K562 (cell line): ENCODE results near the gene HAAO. TPM values are rescaled to one million over a fixed set of nuclear protein-coding genes. Genes with fewer than 3 reads are reported as not detected.

Source experiments
- ATAC-seq: fragments of 200-7000 bp; cut with Tn5 transposase; 3 replicates; pipeline ENCODE4 v1.9.1; 2020; ENCODE audit warnings: moderate library complexity
- BruUV-seq: library from RNA; stranded (reverse); fragments of 400-500 nt; replicated peaks from 2 replicates; lab custom pipeline; 2021; lab: Mats Ljungman, UMichigan
- CTCF ChIA-PET: fragments of 300-600 bp; formaldehyde crosslinking; extraction: SDS; loops from one replicate; lab custom pipeline; 2021; ENCODE audit warnings: low intra/inter-chr PET ratio; lab: Yijun Ruan, JAX
- POLR2A ChIA-PET: fragments of 300-600, 350-650 bp; sonication (Branson Sonifier 250); formaldehyde crosslinking; extraction: SDS; loops from one replicate; lab custom pipeline; 2021; ENCODE audit warnings: antibody characterized with exemption, inconsistent platforms; lab: Yijun Ruan, JAX
- DNase-seq, 4 experiments: peaks; one replicate each; pipeline versions ENCODE4 v3.0.0 to v3.0.0-alpha.2; 2011 to 2018; ENCODE audit warnings: low spot score in 3 of 4, mixed read lengths in 3 of 4; ENCODE audit errors: extremely low read depth in 1 of 4
- FAIRE-seq: peaks from 2 replicates; lab custom pipeline; 2011; peaks lifted over from hg19 to GRCh38; lab: Jason Lieb, UNC
- H2AFZ ChIP-seq: 2 replicates; pipeline ENCODE4 v1.6.0; 2011; ENCODE audit warnings: low read depth, low read length, control low read depth, inconsistent platforms
- H3K27ac ChIP-seq: fragments of 200-600 bp; 3 replicates; pipeline ENCODE4 v1.8.0; 2011; ENCODE audit warnings: low read depth, mild to moderate bottlenecking, control low read depth, inconsistent platforms, low read length, moderate library complexity, mixed read lengths; ENCODE audit errors: extremely low read depth
- H3K27me3 ChIP-seq, 2 experiments: fragments of 300-600 bp in 1 of 2; 2 replicates in 1 of 2; 3 replicates in 1 of 2; pipeline versions ENCODE4 v1.6.0 to v1.8.0; 2011; ENCODE audit warnings: inconsistent platforms in 2 of 2, low read length in 2 of 2, mild to moderate bottlenecking in 1 of 2, mixed read lengths in 1 of 2, moderate library complexity in 1 of 2; ENCODE audit not compliant: control insufficient read depth in 2 of 2, insufficient read depth in 2 of 2
- H3K36me3 ChIP-seq: fragments of 300-600 bp; 3 replicates; pipeline ENCODE4 v1.8.0; 2011; ENCODE audit warnings: mild to moderate bottlenecking, low read length, inconsistent platforms; ENCODE audit not compliant: control insufficient read depth, insufficient read depth
- H3K4me1 ChIP-seq, 2 experiments: fragments of 200-600 bp in 1 of 2; replicated peaks in 1 of 2; 2 replicates in 1 of 2; 3 replicates in 1 of 2; pipeline versions ENCODE4 v1.5.1 to v1.8.0; 2011; ENCODE audit warnings: inconsistent platforms in 2 of 2, low read length in 2 of 2, mild to moderate bottlenecking in 1 of 2, mixed read lengths in 1 of 2, moderate library complexity in 1 of 2; ENCODE audit not compliant: control insufficient read depth in 2 of 2, insufficient read depth in 2 of 2
- H3K4me2 ChIP-seq: 2 replicates; pipeline ENCODE4 v1.6.1; 2011; ENCODE audit warnings: low read length, control low read depth, inconsistent platforms, mixed read lengths; ENCODE audit not compliant: insufficient read depth
- H3K4me3 ChIP-seq: fragments of 200-600 bp; sonication (generic), shearing (Covaris generic); 2 replicates; pipeline ENCODE4 v1.5.1; 2016; ENCODE audit warnings: control low read depth, inconsistent platforms
- H3K79me2 ChIP-seq: fragments of 200-600 bp; 3 replicates; pipeline ENCODE4 v1.8.0; 2011; ENCODE audit warnings: low read length, inconsistent platforms; ENCODE audit not compliant: control insufficient read depth, insufficient read depth
- H3K9ac ChIP-seq, 2 experiments: 2 replicates each; pipeline versions ENCODE4 v1.6.0 to v1.6.1; 2011; ENCODE audit warnings: low read depth in 2 of 2, low read length in 2 of 2, control low read depth in 1 of 2, inconsistent platforms in 1 of 2, mild to moderate bottlenecking in 1 of 2, mixed read lengths in 1 of 2; ENCODE audit not compliant: insufficient read depth in 1 of 2
- H3K9me1 ChIP-seq: one replicate; pipeline ENCODE4 v1.6.0; 2011; ENCODE audit warnings: inconsistent platforms, mild to moderate bottlenecking, low read length, moderate library complexity; ENCODE audit not compliant: control insufficient read depth, insufficient read depth
- H3K9me3 ChIP-seq: replicated peaks from 2 replicates; pipeline ENCODE4 v1.5.1; 2011; ENCODE audit warnings: low read depth, low read length, inconsistent platforms; ENCODE audit not compliant: control insufficient read depth, insufficient read depth
- H4K20me1 ChIP-seq: replicated peaks from 2 replicates; pipeline ENCODE4 v1.6.1; 2011; ENCODE audit warnings: low read length, inconsistent platforms, mixed read lengths; ENCODE audit not compliant: control insufficient read depth, insufficient read depth
- CBX3 ChIP-seq, 2 experiments: IDR thresholded peaks; 1 replicate in 1 of 2; 2 replicates in 1 of 2; pipeline ENCODE4 v1.6.1; 2012; ENCODE audit warnings: inconsistent platforms in 2 of 2, low read length in 2 of 2, borderline replicate concordance in 1 of 2, control low read depth in 1 of 2
- CCNT2 ChIP-seq: IDR thresholded peaks from 2 replicates; pipeline ENCODE4 v1.6.1; 2011; ENCODE audit warnings: borderline replicate concordance, low read depth, mild to moderate bottlenecking, moderate library complexity, mixed read lengths, low read length; ENCODE audit not compliant: insufficient read length; ENCODE audit errors: extremely low read depth
- ESRRB ChIP-seq: fragments of 250-450 bp; sonication (Bioruptor Pico); IDR thresholded peaks from 2 replicates; pipeline ENCODE4 v1.5.0; 2020; ENCODE audit warnings: mild to moderate bottlenecking, moderate library complexity, borderline replicate concordance
- FOXA3 ChIP-seq, 2 experiments: fragments of 450-650 bp in 1 of 2; sonication (generic) in 1 of 2; formaldehyde crosslinking; IDR thresholded peaks in 1 of 2; conservative IDR thresholded peaks in 1 of 2; 2 replicates each; pipeline versions ENCODE4 v1.4.0 to v1.8.0; 2020 to 2022; ENCODE audit warnings: mild to moderate bottlenecking in 2 of 2, missing genetic modification reagents in 1 of 2
- HOXB6 ChIP-seq: fragments of 250-450 bp; sonication (Bioruptor Pico); IDR thresholded peaks from 2 replicates; pipeline ENCODE4 v1.5.1; 2022; ENCODE audit warnings: mild to moderate bottlenecking, borderline replicate concordance
- KAT2B ChIP-seq: IDR thresholded peaks from one replicate; pipeline ENCODE4 v1.6.1; 2012; ENCODE audit warnings: low read depth, mild to moderate bottlenecking, control low read depth, inconsistent platforms, low read length, moderate library complexity
- KDM2B ChIP-seq: fragments of 250-450 bp; sonication (Bioruptor Pico); IDR thresholded peaks from 2 replicates; pipeline ENCODE4 v1.8.0; 2021; ENCODE audit warnings: mild to moderate bottlenecking, moderate library complexity
- RB1 ChIP-seq: fragments of 450-650 bp; IDR thresholded peaks from 2 replicates; pipeline ENCODE4 v1.6.1; 2017; ENCODE audit warnings: low read depth, mild to moderate bottlenecking
- RFX7 ChIP-seq: fragments of 250-450 bp; sonication (Bioruptor Pico); IDR thresholded peaks from 2 replicates; pipeline ENCODE4 v1.5.1; 2021; ENCODE audit warnings: mild to moderate bottlenecking
- TAF15 ChIP-seq: fragments of 200-400 bp; formaldehyde crosslinking; IDR thresholded peaks from 2 replicates; pipeline ENCODE4 v1.6.1; 2017; ENCODE audit warnings: mild to moderate bottlenecking, low read depth, low read length, moderate library complexity
- TOE1 ChIP-seq, 2 experiments: fragments of 450-650 bp in 1 of 2; sonication (generic) in 1 of 2; formaldehyde crosslinking in 1 of 2; IDR thresholded peaks; 2 replicates each; pipeline versions ENCODE4 v1.7.1 to v1.8.0; 2016 to 2022; ENCODE audit warnings: borderline replicate concordance in 2 of 2, mild to moderate bottlenecking in 2 of 2, antibody characterized with exemption in 1 of 2, inconsistent platforms in 1 of 2, low read depth in 1 of 2, missing genetic modification reagents in 1 of 2, moderate library complexity in 1 of 2
- ZFX ChIP-seq: sonication (generic); formaldehyde crosslinking; IDR thresholded peaks from 2 replicates; pipeline ENCODE4 v1.8.0; 2022; ENCODE audit warnings: mild to moderate bottlenecking, missing genetic modification reagents, moderate library complexity
- ZNF217 ChIP-seq: sonication (generic); formaldehyde crosslinking; IDR thresholded peaks from 2 replicates; pipeline ENCODE4 v1.8.0; 2022; ENCODE audit warnings: mild to moderate bottlenecking, missing genetic modification reagents
- ZNF274 ChIP-seq: IDR thresholded peaks from 2 replicates; pipeline ENCODE4 v1.6.1; 2011; ENCODE audit warnings: low read depth, mild to moderate bottlenecking, low read length, moderate library complexity, borderline replicate concordance
- ZNF316 ChIP-seq: fragments of 450-650 bp; IDR thresholded peaks from 2 replicates; pipeline ENCODE4 v1.6.1; 2016
- ZNF695 ChIP-seq: fragments of 450-650 bp; formaldehyde crosslinking; IDR thresholded peaks from 2 replicates; pipeline ENCODE4 v1.4.0; 2020; ENCODE audit warnings: mild to moderate bottlenecking, moderate library complexity
- ZNF696 ChIP-seq: fragments of 250-450 bp; sonication (Bioruptor Pico); conservative IDR thresholded peaks from 2 replicates; pipeline ENCODE4 v1.4.0; 2020; ENCODE audit warnings: mild to moderate bottlenecking, moderate library complexity
- ZSCAN32 ChIP-seq: fragments of 450-650 bp; formaldehyde crosslinking; IDR thresholded peaks from 2 replicates; pipeline ENCODE4 v1.4.0; 2020; ENCODE audit warnings: mild to moderate bottlenecking, moderate library complexity
- WGBS: fragments of 100-300 bp; shearing (Covaris generic); methylation state at CpG from one replicate; pipeline ENCODE4 v1.1.6; 2016; ENCODE audit warnings: low coverage, mixed read lengths; ENCODE audit not compliant: insufficient coverage; ENCODE audit errors: missing lambda C conversion rate; 5-methylcytosine and 5-hydroxymethylcytosine counted together
- in situ Hi-C: fragments of 300-500 bp; cut with MboI; formaldehyde crosslinking; loops from 4 replicates; pipeline ENCODE4 v1.15.0; 2018; ENCODE audit warnings: inconsistent platforms, mixed read lengths
- intact Hi-C: fragments of 100-400 bp; cut with micrococcal nuclease; formaldehyde crosslinking; loops from 2 replicates; pipeline ENCODE4 v1.14.2; 2022
- polyA plus RNA-seq, 8 experiments: library from polyadenylated mRNA; depleted of rRNA in 4 of 8; stranded (reverse) in 5 of 8; unstranded in 3 of 8; fragments of >200 nt; fragmentation: Nextera tagmentation in 2 of 8; fragmentation: Illumina TruSeq in 1 of 8; extraction: Ambion mirVana in 2 of 8; extraction: Trizol in 1 of 8; gene quantifications; 2 replicates each; pipeline versions ENCODE4 v1.2.1 to v1.2.3, GENCODE V29; 2011 to 2014; ENCODE audit warnings: inconsistent platforms in 1 of 8, missing spikeins in 1 of 8
- total RNA-seq, 7 experiments: library from RNA; depleted of rRNA in 6 of 7; stranded (reverse); fragments of >200 nt in 6 of 7; fragmentation: Illumina TruSeq in 2 of 7; extraction: Trizol in 2 of 7; gene quantifications; 2 replicates each; pipeline versions ENCODE4 v1.2.1 to v1.2.3, GENCODE V29; 2011 to 2021; ENCODE audit warnings: low replicate concordance in 1 of 7
- TF ChIP-seq, protein P1 (sequence below): fragments of 450-650 bp; formaldehyde crosslinking; IDR thresholded peaks from 2 replicates; pipeline ENCODE4 v1.4.0; 2022; ENCODE audit warnings: mild to moderate bottlenecking, moderate library complexity
- TF ChIP-seq, protein P2 (sequence below), 2 experiments: IDR thresholded peaks; 2 replicates each; pipeline ENCODE4 v1.6.1; 2011; ENCODE audit warnings: borderline replicate concordance in 1 of 2, control low read depth in 1 of 2, low read depth in 1 of 2, low read length in 1 of 2, mild to moderate bottlenecking in 1 of 2, mixed read lengths in 1 of 2, moderate library complexity in 1 of 2; ENCODE audit not compliant: insufficient read depth in 1 of 2, insufficient read length in 1 of 2, poor library complexity in 1 of 2, severe bottlenecking in 1 of 2; ENCODE audit errors: extremely low read depth in 1 of 2

HAAO gene
- total and polyA plus RNA-seq, 9 of the 15 experiments (the other 6 are each of a cell fraction or from before 2014, with no cell fraction given) = not detected

DNA sequence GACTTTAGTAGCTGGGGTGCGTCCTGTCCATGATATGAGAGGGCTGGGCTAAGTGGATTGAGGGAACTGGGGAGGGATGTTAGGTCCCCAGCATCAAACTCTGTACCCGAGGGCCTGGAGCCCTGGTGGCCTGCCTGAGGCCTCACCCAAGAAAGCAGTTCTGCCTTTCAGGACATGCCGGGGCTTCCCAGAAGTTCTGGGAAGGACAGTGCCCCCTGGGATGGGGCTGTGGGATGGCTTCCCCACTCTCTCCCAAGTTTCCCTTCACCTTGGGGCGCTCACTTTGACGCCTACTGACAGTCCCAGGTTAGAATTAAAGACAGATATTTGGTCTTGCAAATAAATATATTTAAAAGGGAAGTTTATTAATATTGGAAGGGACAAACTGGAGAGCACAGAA lies 30.2 kb downstream of the HAAO start (continued):
- no peak for TF ChIP-seq ZFX
- TF ChIP-seq ESRRB (CRISPR knock-in tag) = no peak
- no peak for TF ChIP-seq TOE1 (IDR thresholded peaks at IDR 0.05; ENCODE audit: borderline replicate concordance)
- no peak for TF ChIP-seq TOE1 (CRISPR knock-in tag; IDR thresholded peaks at IDR 0.05; ENCODE audit: borderline replicate concordance, low read depth)
- no peak for TF ChIP-seq KDM2B (CRISPR knock-in tag)

DNA sequence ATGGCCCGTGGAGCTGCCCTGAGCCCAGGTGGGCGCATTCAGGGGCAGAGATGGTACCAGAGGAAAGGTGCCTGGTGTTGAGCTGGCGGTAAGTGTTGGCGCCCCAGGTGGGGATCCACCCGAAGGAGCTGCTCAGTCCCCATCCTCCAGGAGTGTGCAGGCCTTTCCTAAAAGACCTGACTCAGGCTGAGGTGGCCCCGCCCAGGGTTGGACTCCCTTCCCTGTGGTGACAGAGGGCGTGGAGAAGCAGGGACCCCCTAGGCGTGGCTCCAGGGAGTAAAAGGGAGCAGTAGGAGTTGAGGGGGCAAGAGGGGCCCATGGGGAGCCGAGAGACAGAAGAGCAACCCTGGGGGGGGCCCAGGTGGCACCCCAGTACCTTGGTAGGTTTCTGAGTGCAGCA lies 30.8 kb downstream of the HAAO start:
- H3K4me1 ChIP-seq = peaks cover 0 to 18% of the 10 kb centered on the region in 2 experiments; a peak in 1 of 5 replicates
- no TSS peak for BruUV-seq
- no peak overlapping the region for H3K27ac ChIP-seq
- H3K4me3 ChIP-seq = no peak overlapping the region
- no peak overlapping the region; a peak in 1 of 4 replicates for H3K9ac ChIP-seq
- in situ Hi-C loops (no loop called here), intact Hi-C loops (no loop called here)
- 4% methylated on average over 8 of the region's 9 CpGs for WGBS
- H3K9me1 ChIP-seq = no peaks in the 10 kb centered on the region
- H2AFZ ChIP-seq = no peak overlapping the region
- H3K79me2 ChIP-seq = no peaks in the 10 kb centered on the region
- no peaks in the 10 kb centered on the region for H3K36me3 ChIP-seq
- H4K20me1 ChIP-seq = no peaks in the 10 kb centered on the region
- ChIA-PET POLR2A (no interaction called here), CTCF (no interaction called here)
- no peaks in the 10 kb centered on the region for H3K9me3 ChIP-seq
- no peak overlapping the region for H3K4me2 ChIP-seq
- ATAC-seq = peak; percentile 27; the same call in 1 of the 3 replicates
- peaks cover 3 to 46% of the 10 kb centered on the region in 2 experiments; a peak in 4 of 5 replicates for H3K27me3 ChIP-seq
- DNase-seq = peak in 1 of 4 experiments; percentile 5
- no peak for FAIRE-seq
- TF ChIP-seq, protein P1, sequence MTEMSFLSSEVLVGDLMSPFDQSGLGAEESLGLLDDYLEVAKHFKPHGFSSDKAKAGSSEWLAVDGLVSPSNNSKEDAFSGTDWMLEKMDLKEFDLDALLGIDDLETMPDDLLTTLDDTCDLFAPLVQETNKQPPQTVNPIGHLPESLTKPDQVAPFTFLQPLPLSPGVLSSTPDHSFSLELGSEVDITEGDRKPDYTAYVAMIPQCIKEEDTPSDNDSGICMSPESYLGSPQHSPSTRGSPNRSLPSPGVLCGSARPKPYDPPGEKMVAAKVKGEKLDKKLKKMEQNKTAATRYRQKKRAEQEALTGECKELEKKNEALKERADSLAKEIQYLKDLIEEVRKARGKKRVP (CRISPR knock-in tag) = no peak
- TF ChIP-seq CCNT2 (no peak), ZNF695 (no peak), ZNF274 (no peak), ZNF217 (no peak), HOXB6 (no peak), KAT2B (no peak), TAF15 (no peak), CBX3 (IDR thresholded peaks at IDR 0.05; ENCODE audit: borderline replicate concordance in 1 of 2, low read length in 2 of 2) (no peak), ZSCAN32 (CRISPR knock-in tag) (no peak), ZNF316 (no peak), RFX7 (CRISPR knock-in tag) (no peak), FOXA3 (CRISPR knock-in tag; conservative IDR thresholded peaks at IDR 0.05 in 1 of 2, IDR thresholded peaks at IDR 0.05 in 1 of 2) (no peak), ZNF696 (CRISPR knock-in tag) (no peak), RB1 (no peak)
- TF ChIP-seq, protein P2, sequence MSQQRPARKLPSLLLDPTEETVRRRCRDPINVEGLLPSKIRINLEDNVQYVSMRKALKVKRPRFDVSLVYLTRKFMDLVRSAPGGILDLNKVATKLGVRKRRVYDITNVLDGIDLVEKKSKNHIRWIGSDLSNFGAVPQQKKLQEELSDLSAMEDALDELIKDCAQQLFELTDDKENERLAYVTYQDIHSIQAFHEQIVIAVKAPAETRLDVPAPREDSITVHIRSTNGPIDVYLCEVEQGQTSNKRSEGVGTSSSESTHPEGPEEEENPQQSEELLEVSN (IDR thresholded peaks at IDR 0.05; ENCODE audit: borderline replicate concordance in 1 of 2, extremely low read depth in 1 of 2, insufficient read depth in 1 of 2, insufficient read length in 1 of 2, low read depth in 1 of 2, low read length in 1 of 2, poor library complexity in 1 of 2, severe bottlenecking in 1 of 2) = no peak
